GM10248 (cell line): ENCODE results near the gene MORN1.

Experiments used
- CTCF ChIA-PET: fragments of 300-600 bp; sonication (Branson Sonifier 250); formaldehyde crosslinking; extraction: SDS; loops from one replicate; lab custom pipeline; 2021; ENCODE audit warnings: antibody characterized with exemption; lab: Yijun Ruan, JAX
- POLR2A ChIA-PET: fragments of 350-650 bp; sonication (Branson Sonifier 250); formaldehyde crosslinking; extraction: SDS; loops from one replicate; lab custom pipeline; 2020; ENCODE audit warnings: antibody characterized with exemption; lab: Yijun Ruan, JAX
- DNase-seq: peaks from one replicate; pipeline ENCODE4 v3.0.0; 2012; ENCODE audit errors: extremely low spot score
- TF ChIP-seq, protein P1 (sequence below): IDR thresholded peaks from 2 replicates; pipeline ENCODE4 v1.5.1; 2012; ENCODE audit warnings: mild to moderate bottlenecking, low read depth; ENCODE audit errors: extremely low read depth, missing control alignments, control extremely low read depth

MORN1 gene

DNA sequence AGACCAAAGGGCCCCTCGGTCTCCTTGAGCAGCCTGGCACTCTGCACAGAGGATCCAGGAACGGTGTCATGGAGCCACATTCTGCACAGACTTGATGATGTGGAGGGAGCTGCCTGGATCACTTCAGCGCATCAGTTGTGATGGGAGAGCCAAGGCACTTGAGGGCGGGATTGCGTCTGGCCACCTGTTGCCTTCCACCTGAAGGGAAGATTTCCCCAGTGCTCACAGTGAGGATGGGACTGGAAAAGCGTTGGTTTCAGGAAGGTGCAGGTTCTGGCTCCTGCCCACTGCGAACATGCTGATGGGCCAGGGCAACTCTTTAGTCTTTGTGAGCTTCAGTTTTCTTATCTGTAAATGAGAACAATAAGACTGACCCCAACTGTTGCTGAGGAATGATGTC is 2.9 kb upstream of the MORN1 start:
- DNase-seq = no peak
- TF ChIP-seq, protein P1, sequence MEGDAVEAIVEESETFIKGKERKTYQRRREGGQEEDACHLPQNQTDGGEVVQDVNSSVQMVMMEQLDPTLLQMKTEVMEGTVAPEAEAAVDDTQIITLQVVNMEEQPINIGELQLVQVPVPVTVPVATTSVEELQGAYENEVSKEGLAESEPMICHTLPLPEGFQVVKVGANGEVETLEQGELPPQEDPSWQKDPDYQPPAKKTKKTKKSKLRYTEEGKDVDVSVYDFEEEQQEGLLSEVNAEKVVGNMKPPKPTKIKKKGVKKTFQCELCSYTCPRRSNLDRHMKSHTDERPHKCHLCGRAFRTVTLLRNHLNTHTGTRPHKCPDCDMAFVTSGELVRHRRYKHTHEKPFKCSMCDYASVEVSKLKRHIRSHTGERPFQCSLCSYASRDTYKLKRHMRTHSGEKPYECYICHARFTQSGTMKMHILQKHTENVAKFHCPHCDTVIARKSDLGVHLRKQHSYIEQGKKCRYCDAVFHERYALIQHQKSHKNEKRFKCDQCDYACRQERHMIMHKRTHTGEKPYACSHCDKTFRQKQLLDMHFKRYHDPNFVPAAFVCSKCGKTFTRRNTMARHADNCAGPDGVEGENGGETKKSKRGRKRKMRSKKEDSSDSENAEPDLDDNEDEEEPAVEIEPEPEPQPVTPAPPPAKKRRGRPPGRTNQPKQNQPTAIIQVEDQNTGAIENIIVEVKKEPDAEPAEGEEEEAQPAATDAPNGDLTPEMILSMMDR = no peak
- ChIA-PET POLR2A (interaction anchor here (0.5 kb wide), 1 partner anchor 485 kb away, joined by 3 read pairs; no protein-coding TSS in a partner anchor), CTCF (interaction anchor here (1.1 to 1.6 kb wide), 4 partner anchors 12 to 198 kb away, joined by 3 to 5 read pairs (median 3); no protein-coding TSS in a partner anchor)

DNA sequence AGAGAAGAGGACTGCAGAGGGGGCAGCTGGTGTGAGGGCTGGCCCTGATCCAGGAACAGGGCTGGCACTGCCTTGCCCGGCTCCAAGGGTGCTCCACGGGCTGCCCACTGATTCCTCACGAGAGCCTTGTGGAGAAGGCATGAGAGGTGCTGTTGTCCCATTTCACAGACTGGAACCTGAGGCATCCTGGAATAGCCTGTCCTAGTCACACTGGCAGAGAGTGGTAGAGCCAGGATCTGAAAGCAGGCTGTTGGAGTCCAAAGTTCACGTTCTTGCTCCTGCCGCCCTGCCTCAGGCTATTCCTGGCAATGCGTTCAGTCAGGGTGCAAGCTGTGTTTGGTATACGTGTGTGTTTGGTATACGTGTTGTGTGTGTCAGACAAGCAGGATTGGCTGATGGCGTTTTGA is 2.1 kb upstream of the MORN1 start:
- ChIA-PET POLR2A (no interaction called here), CTCF (interaction anchor here (0.8 to 1.6 kb wide), 5 partner anchors 11 to 198 kb away, joined by 3 to 5 read pairs (median 3); partner anchors contain the start of gene PEX10)
- TF ChIP-seq, protein P1 = no peak
- DNase-seq = no peak

DNA sequence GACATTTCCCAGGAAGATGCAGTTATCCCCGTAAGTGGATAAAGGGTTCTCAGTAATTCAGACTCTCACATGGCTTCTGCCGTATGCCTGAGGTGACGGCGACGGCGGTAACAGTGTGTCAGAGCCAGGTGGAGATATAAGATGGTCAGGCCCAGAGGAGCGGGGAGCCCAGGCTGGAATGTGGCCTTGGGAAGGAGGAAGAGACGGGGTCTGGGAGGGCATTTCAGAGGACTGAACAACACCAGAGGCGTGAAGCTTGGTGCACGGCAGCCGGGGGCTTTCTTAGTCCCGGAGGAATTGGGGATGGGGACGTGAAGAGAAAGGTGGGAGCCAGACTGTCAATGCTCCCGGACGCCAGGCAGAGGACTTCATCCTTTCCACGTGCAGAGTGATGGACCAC is 1.3 kb upstream of the MORN1 start:
- DNase-seq = no peak
- TF ChIP-seq, protein P1 = no peak
- ChIA-PET POLR2A (no interaction called here), CTCF (interaction anchor here (1.6 to 1.8 kb wide), 2 partner anchors 18 to 197 kb away, joined by 5 to 11 read pairs; partner anchors contain the start of gene FAAP20)

DNA sequence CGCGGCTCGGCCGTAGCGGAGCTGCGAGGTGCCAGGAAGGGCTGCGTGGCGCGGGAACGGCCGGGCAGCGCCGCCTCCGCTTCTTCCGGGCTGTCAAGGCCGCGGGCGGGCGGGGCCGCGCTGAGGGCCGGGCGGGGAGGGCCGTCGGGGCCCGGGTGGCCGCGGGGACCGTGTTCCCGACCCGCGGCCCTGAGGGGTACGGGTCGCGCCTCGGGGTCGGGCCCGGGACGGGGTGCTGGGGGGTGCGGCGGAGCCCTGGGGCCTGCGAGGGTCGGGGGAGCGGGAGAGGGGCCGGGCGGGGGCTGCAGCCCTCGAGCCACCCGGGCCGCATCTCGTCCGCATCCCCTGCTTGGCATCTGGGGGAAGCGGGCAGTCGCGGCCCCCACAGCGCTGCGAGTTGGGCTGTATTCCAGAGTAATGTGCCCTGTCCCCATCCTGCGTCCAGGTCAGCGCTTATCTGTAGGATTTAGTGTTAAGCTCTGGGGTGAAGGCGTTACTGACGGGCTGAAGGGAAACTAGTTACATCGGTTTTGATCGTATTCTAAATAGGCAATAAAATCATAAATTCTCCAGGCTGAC is 666 bp upstream of the MORN1 start:
- POLR2A ChIA-PET = interaction anchor here (0.8 to 1.0 kb wide), 3 partner anchors 15 to 21 kb away, joined by 3 to 9 read pairs (median 4); partner anchors contain the start of gene PEX10
- TF ChIP-seq, protein P1 = no peak
- CTCF ChIA-PET = interaction anchor here (0.8 to 1.9 kb wide), 10 partner anchors 9 to 197 kb away, joined by 3 to 15 read pairs (median 4); partner anchors contain the start of gene FAAP20

DNA sequence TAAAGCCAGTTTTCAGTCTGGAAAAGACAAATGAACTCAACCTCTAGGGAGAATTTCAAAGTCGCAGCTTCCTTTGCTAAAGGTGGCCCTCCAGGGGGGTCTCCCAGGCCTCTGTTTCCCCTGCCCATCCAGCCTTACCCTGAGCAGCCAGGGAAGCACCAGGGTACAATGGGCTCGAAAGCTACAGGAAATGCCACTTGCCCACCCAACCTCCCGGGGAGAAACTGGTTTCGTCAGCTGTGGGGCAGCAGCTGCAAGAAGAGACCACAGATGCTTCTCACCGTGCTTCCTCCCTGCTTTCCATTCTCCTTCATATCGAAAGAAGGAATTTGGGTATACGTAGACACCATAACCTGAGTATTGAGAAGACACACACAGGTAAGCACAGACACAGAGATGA is 1.7 kb downstream of the MORN1 start:
- ChIA-PET CTCF (interaction anchor here (1.3 to 1.6 kb wide), 3 partner anchors 9 to 215 kb away, joined by 3 to 6 read pairs (median 5); partner anchors contain the start of gene FAAP20), POLR2A (interaction anchor here (0.6 kb wide), 1 partner anchor 157 kb away, joined by 10 read pairs; no protein-coding TSS in a partner anchor)
- no peak for DNase-seq
- TF ChIP-seq, protein P1 = no peak

More for the DNA sequence above, 666 bp upstream of the MORN1 start:
- DNase-seq = no peak

DNA sequence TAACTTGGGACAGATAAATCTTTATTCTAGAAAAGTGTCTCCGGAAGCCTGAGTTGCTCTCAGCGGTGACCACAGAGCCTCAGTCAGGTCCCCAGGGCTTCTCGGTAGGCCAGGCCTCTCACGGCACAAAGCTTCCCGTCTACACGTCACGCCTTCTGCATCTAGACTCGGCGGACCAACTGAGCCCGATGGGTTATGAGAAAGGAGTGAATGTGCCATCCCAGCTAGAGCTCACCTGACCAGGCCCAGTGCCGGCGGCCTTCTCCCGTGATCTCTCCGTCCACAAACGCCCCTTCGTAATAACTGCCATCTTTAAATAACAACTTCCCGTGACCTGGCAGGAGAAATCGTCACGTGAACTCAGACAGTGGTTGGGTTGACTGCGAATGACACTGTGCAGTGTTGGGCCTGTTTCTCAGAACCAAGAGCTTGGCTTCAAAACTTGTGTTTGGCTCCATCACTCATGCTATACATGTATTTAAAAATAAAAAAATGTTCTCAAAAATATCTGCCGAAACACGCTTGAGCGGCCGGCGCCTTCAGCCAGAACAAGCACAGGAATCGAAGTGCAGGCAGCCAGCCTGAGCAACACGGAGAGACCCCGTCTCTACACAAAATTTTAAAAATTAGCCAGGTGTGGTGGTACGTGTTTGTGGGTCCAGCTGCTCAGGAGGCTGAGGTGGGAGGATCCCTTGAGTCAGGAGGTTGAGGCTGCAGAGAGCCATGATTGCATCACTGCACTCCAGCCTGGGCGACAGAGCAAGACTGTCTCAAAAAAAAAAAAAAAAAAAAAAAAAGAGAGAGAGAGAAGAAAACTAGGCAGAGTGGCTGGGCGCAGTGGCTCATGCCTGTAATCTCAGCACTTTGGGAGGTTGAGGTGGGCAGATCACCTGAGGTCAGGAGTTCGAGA is 3.1 kb downstream of the MORN1 start:
- ChIA-PET POLR2A (interaction anchor here (0.5 to 0.9 kb wide), 3 partner anchors 158 to 1110 kb away, joined by 3 read pairs; no protein-coding TSS in a partner anchor), CTCF (interaction anchor here (0.7 to 2.9 kb wide), 3 partner anchors 13 to 198 kb away, joined by 3 to 19 read pairs (median 5); partner anchors contain the start of gene FAAP20)
- TF ChIP-seq, protein P1 = no peak
- DNase-seq = no peak
